Cardiac muscle cell (in vitro differentiated cells and primary cell): Measurements from ENCODE around the gene HPDL. TPM values are rescaled to one million over a fixed set of nuclear protein-coding genes. Genes with fewer than 3 reads are reported as not detected.

Experiments used
- DNase-seq, 2 donors: peaks; one replicate each; pipeline versions ENCODE4 v3.0.0 to v3.0.0-alpha.2; 2010 to 2017; ENCODE audit warnings: low read depth in 1 of 2, low spot score in 1 of 2
- H3K27ac ChIP-seq: fragments of 200-600 bp; sonication (generic); 2 replicates; pipeline ENCODE4 v1.5.1; 2016
- H3K27me3 ChIP-seq: fragments of 200-600 bp; sonication (generic); 2 replicates; pipeline ENCODE4 v1.6.0; 2016; ENCODE audit warnings: control low read depth
- H3K36me3 ChIP-seq: fragments of 200-600 bp; sonication (generic); 2 replicates; pipeline ENCODE4 v1.5.1; 2016; ENCODE audit warnings: control low read depth
- H3K4me1 ChIP-seq: fragments of 200-600 bp; sonication (generic); 2 replicates; pipeline ENCODE4 v1.8.1; 2017; ENCODE audit warnings: low read depth, mild to moderate bottlenecking, mixed run types
- H3K4me3 ChIP-seq: fragments of 200-600 bp; sonication (generic); 2 replicates; pipeline ENCODE4 v1.5.1; 2016; ENCODE audit warnings: mild to moderate bottlenecking
- H3K9me3 ChIP-seq: fragments of 200-600 bp; sonication (generic); 2 replicates; pipeline ENCODE4 v1.5.1; 2017; ENCODE audit warnings: low read depth, mild to moderate bottlenecking, control low read depth
- CTCF ChIP-seq: IDR thresholded peaks from 2 replicates; pipeline ENCODE4 v1.5.1; 2012; ENCODE audit warnings: low read depth, mild to moderate bottlenecking, low read length
- polyA plus RNA-seq: library from polyadenylated mRNA; unstranded; fragments of >200 nt; fragmentation: Nextera tagmentation; extraction: Ambion mirVana; gene quantifications from 2 replicates; pipeline ENCODE4 v1.2.1, GENCODE V29; 2016
- total RNA-seq: library from RNA; depleted of rRNA; stranded (reverse); fragments of >200 nt; gene quantifications from 2 replicates; pipeline ENCODE4 v1.2.3, GENCODE V29; 2016

HPDL gene
- total and polyA plus RNA-seq, 2 experiments from 2014 or later: 1.3 to 3.3 TPM

- Histone ChIP-seq H3K9me3 (no peaks in the 10 kb centered on the region), H3K27ac (no peak overlapping the region), H3K4me1 (no peaks in the 10 kb centered on the region), H3K27me3 (no peaks in the 10 kb centered on the region), H3K4me3 (no peak overlapping the region), H3K36me3 (peaks cover 3% of the 10 kb centered on the region)
- DNase-seq: peak in 1 of 2 donors; percentile 25
- TF ChIP-seq CTCF: no peak
These were observed 7.9 kb downstream of the HPDL start for GRCh38 chr1:45334308-45335245.

- Histone ChIP-seq H3K27me3 (no peaks in the 10 kb centered on the region), H3K9me3 (no peaks in the 10 kb centered on the region), H3K4me1 (peaks cover 2% of the 10 kb centered on the region), H3K4me3 (no peak overlapping the region), H3K36me3 (peaks cover 2% of the 10 kb centered on the region), H3K27ac (no peak overlapping the region)
- DNase-seq: no peak
- no peak for TF ChIP-seq CTCF
These were observed 9.2 kb downstream of the HPDL start for GRCh38 chr1:45335855-45336324.

- H3K9me3 ChIP-seq: no peaks in the 10 kb centered on the region
- TF ChIP-seq CTCF: no peak
- H3K27ac ChIP-seq: no peak overlapping the region
- H3K27me3 ChIP-seq: no peaks in the 10 kb centered on the region
- peaks cover 5% of the 10 kb centered on the region for H3K4me1 ChIP-seq
- H3K4me3 ChIP-seq: no peak overlapping the region
- H3K36me3 ChIP-seq: peaks cover 9% of the 10 kb centered on the region
- DNase-seq: no peak
These were observed 11.1 kb downstream of the HPDL start for GRCh38 chr1:45337630-45338325.

DNA sequence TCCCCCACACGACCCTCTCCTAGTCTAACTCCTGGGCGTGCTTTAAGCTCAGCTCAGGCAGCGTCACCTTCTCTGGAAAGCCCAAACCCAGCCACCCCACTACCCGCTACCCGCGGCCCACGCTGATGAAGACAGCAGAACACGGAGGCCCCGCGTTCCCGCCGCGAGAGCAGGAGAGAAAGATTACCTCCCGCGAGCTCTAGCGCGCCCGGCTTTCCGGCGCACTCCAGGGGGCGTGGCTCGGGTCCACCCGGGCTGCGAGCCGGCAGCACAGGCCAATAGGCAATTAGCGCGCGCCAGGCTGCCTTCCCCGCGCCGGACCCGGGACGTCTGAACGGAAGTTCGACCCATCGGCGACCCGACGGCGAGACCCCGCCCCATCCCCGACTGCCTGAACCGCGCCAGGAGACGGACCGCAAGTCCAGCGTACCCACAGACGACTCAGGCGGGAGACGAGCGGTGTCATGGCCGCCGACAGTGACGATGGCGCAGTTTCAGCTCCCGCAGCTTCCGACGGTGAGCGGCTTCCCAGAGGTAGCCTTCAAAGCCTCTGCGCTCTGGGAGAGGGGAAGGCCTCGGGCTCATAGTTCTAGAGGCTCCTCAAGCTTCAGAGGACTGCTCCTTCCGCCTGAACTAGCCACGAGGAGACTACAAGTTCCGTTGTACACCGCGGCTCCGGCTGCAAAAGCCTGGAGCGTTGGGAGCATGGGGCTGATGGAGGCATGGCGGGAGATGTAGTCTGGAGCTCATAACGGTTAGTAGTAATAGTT, 13.3 kb downstream of the HPDL start, which contains the start of the genes MUTYH and TOE1:
MUTYH (minus strand) TSS at position 652 of the 770 bp plus-strand sequence. CDS start 5,935 bp downstream, outside the sequence.
TOE1 (plus strand) TSS at position 382 of the 770 bp plus-strand sequence; CDS start at position 465, 83 bp downstream.
- Histone ChIP-seq H3K27me3 (no peaks in the 10 kb centered on the region), H3K27ac (peak within 1 kb of the TSS; percentile 93), H3K9me3 (no peaks in the 10 kb centered on the region), H3K4me1 (peaks cover 5% of the 10 kb centered on the region), H3K4me3 (peak within 1 kb of the TSS; percentile 69), H3K36me3 (peaks cover 14% of the 10 kb centered on the region)
- peak; percentile 95 to 96 for DNase-seq
- TF ChIP-seq CTCF: no peak
